ENCODE data around the gene GPR161.

GPR161 gene

DNA sequence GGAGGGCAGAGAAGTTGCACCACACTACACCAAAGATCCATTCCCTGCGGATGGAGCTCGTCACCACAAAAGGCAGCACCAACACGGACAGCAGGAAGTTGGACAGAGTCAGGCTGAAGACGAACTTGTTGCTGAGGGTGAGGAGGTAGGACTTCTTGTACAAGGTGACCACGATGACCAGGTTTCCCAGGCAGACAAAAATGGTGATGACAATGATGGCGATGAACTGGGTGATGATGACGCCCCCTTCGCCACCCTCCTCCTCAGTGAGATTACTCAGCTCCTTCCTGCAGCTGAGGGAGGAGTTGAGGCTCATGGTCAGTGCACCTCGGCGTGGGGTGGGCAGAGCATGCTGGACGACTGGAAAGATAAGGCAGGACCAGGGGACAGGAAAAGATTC, 32.2 kb downstream of the GPR161 start:
- no peak for DNase-seq

DNA sequence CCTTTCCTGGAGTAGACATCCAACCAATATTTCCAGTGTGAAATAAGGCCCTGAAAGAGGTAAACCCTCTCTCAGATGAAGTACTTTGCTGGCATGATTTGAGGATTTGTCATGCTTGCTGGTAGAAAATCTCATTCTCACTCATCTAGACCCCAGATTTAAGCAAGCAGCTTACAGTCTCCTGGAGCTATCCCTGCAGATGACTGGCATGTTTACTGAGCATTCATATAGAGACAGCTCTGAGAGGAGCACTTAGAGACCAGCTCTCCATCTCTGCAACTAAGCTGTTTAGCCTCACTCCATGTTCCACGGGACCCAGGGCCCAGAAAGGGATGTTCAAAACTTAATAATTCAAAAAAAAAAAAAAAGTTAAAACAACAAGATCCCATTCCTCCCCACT, 34.2 kb downstream of the GPR161 start:
- no peak for DNase-seq

DNA sequence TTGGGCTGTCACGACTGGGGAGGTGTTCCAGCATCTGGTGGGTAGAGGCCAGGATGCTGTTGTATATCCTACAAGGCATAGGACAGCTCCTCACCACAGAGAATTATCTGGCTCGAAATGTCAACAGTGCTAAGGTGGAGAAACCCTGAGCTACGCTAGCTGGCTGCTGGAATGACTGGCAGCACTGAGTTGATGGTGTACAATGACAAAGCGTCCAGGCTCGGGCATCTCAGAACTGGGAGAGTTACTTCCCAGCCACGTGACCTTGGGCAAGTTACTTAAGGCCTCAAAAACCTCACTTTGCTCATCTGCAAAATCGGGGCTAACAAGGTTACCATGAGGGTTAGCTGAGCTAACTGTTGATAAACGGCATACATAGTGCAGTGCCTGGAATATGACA, 35.4 kb downstream of the GPR161 start:
- DNase-seq = no peak

DNA sequence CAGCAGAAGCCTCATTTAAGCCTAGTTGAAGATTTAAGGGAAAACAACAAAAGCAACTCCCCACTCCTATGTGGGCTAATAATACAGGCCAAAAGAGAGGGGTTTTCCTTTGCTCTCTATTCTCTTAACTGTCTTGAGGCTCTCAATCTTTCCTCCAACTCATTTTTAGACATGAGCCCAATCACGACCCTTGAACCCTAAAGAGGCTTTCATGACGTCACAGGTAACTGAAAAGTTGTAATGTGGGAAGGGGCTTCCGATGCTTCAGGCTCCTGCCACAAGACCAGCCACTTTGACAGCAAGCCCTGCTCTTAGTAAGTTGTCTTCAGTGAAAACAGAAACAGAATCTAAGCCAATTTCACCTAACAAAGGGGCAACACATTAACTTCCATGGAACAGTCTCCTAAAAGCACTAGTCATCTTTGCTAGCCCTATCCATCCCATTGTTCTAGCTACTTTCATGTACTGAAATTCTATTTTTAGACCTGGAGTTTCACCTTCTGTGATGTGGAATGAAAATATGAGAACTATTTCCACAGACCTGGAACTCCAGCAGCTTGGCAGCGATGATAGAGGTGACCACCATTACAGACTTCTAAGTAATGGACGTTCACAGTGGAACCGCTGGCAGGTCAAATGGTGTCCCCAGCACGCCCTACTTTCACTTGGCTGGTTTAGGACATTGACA, 36.3 kb downstream of the GPR161 start:
- DNase-seq = no peak

DNA sequence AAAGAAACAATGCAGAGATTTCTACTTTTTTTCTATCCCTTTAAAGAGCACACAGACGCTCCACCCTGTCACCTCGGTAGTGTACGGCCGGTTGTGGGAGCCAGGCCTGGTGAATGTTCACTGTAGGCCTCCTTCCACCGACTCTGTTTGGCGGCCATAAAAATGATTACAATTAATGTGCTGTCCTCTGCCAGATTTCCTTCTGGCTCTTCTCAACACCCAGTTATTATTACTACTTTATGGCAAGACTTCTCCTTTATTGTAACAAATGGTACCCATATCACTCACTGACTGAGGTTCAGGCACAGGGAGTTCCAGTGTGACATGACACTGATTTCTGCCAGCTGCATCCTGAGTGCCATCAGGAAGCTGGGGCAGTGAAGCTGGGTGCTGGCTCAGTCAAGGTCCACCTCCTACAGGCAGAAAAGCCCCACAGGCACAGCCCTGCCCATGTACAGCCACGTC, 37.4 kb downstream of the GPR161 start:
- no peak for DNase-seq

- DNase-seq = no peak
Measured at GRCh38 chr1:168098534-168099320, 38.0 kb downstream of the GPR161 start.

DNA sequence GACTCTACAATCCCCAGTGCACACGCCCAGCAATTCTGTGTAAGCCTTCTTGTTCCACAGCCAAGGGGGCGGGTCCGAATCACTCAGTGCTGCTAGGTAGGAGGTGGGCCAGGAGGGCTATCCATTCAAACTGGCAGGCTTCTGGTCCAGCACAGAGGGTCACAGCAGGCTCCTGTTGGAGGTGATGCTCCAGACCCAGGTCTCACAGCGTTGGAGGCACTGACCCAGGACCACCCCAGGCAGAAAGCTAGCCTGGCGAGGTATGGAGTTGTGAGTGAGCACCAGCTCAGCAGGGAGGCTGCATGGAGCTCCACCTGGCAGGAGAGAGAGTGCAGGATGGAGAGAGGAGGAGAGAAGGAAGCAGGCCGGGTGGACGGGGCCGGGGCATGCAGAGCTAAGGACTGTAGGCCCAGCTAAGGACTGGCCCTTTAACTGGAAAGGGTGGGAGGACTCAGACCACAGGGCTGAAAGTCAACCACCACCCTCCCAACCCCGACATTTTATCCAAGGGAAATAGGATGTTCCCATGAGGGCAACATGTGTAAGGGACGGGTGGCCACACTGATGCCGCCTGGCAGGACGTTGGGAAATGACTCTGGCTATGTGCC, 38.7 kb downstream of the GPR161 start:
- DNase-seq = no peak

DNA sequence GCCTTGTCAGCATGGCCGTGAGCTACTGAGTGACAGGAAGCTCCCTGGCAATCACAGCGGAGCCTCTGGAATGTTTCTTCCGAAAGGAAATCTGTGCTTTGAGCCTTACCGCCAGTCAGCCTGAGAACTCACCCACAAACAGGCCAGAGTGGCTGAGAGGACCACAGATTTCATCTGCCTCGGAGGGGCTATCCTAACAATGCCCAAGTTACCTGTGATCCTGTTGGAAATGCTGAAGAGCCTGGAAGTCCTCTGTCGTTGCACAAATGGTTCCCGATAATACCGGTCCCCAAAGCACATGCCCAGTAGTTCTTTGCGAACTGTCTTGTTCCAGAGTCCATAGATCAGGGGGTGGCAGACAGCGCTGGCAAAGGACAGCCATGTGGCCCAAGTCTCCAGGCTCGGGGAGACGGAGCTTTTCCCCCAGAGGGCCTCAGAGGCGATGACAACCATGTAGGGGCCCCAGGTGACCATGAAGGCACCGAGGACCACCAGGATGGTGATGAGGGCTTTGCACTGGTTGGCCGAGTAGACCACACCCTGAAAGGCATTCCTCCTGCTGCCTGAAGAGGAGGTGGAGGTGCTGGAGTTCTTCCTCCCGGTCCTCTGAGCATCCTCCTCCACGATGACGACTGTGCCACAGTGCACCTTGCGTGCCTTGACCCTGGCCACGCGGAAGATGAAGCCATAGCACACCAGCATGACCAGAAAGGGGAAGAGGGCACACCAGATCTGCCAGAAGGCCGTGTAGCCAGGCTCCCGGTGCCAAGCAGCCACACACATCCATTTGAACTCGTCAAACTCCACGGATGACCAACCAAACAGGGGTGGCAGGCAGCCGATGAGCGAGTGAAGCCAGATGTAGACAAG, 40.2 kb downstream of the GPR161 start:
- DNase-seq = no peak

GRCh38 chr1:168095476-168095875, 41.3 kb downstream of the GPR161 start:
- DNase-seq = no peak

DNA sequence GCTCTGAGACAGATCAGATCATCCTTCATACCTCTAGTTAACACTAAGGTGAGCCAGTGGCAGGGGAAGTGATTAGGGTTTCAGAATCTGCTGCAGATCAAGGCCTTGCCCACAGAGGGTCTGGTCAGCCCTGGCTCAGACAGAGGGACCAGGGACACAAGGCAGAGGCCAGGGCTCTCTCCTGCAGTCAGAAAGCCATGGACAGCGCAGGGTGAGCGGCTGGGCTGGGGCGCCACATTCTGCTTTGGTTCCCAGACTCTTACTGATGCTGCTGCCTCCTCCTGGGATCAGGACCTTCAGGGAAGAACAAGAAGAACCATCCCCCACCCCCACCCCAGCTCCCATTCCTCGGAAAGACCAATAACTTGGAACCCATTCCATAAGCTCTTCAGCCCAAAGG, 43.1 kb downstream of the GPR161 start:
- no peak for DNase-seq

GRCh38 chr1:168092566-168093355, 44.0 kb downstream of the GPR161 start:
- no peak for DNase-seq

- DNase-seq = no peak
Measured at GRCh38 chr1:168091720-168092550, 44.8 kb downstream of the GPR161 start.

DNA sequence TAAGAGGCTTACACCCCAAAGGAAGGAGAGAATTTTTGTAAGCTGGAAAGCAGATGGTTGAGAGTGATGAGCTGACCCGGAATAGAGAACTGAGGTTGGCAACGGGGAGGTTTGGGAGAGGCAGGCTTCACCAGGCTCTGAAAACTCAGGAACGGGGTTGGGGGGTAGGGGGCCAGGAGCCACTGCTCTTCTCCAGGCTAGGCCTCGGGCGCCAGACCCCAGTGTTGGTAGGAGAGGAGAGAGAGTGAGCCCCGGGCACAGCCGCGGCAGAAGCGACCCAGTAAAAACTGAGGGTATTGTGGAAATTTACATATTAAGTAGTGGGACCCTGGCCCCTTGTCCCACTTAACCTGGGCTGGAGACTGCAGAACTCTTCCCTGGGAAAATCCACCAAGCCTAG, 45.7 kb downstream of the GPR161 start:
- no peak for DNase-seq

DNA sequence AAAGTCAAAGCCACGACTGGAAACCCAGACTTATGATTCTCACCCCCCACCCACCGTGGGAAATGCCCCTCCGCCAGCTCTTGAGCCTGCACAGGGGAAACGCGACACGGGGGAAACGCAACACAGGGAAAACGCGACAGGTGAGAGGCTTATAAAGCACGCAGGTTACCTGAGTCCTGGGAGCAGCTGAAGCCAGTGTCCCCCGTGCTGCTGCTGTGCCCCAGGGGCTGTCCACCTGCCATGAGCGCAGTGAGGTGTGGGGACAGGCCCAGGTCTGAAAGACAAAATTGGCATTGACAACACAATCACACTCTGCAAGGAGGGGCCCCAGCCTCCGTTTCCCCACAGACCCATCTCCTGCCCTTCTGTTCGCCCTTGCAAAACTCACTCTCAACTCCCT, 46.3 kb downstream of the GPR161 start:
- no peak for DNase-seq

DNA sequence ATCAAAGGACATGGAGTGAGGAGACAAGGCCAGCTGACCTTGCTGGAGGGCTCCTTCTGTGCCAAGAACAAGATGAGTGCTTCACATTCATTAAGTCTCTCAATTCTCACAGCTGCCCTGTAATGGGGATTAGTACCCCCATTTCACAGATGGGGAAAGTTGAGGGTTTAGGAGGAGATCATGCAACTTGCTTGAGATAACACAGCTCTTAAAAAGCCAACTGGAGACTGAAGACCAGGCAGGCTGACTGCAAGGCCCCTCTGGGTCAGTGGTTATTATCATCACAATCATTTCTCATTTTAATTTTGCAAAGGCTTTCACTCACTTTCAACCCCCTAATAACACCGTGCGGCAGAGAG, 46.8 kb downstream of the GPR161 start:
- DNase-seq = no peak

GRCh38 chr1:168089326-168089978, 47.3 kb downstream of the GPR161 start:
- no peak for DNase-seq

- DNase-seq = no peak
Measured at GRCh38 chr1:168088511-168089325, 48.0 kb downstream of the GPR161 start.

DNA sequence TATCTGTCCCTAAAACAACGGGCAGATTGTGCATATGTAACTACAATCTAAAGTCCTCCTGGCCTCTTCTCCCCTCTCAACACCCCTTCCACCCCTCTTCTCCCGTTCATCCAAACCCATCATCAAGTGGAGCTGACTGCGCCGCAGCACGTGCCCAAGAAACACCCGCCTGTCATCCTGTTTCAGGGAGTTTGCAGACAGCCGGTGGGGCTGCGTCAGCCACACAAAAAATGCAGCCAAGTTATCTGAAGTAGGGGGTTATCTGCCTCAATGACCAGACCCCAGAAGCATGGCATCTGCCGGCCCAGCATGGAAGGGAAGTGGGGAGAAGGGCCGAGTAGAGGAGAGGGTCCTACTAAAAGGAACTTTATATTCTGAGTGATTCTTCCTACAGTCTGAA, 49.0 kb downstream of the GPR161 start:
- no peak for DNase-seq

DNA sequence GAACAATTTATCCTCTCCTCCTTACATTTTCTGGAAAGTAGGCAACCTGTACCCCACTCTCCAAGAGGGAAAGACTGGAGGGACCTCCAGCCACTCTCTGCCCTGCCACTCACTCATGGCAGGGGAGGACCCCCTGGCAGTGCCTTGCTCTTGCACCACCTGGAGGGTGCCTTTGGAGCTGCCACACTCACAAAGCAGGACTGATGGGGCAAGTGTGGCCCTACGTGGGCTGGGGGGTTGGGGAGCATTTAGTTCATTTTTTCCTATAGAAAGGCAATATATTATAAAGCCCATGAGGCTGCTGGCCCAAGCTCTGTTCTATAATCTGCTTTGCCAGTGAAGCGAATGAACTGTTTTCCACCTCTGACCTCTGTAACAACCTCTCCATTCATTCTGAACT, 50.3 kb downstream of the GPR161 start:
- no peak for DNase-seq

- DNase-seq = no peak
Measured at GRCh38 chr1:168085401-168085872, 51.3 kb downstream of the GPR161 start.
